Duodenal mucosa (tissue), 2 donors: ENCODE measurements around the gene CBX5.
"Not testable (repeated sequence)": the region's sequence is repeated elsewhere in the genome, so short reads cannot be mapped to it uniquely, and the experiment has no call there.

Experiments
- H3K27ac ChIP-seq: one replicate; pipeline ENCODE4 v1.7.0; 2013; ENCODE audit warnings: low read depth, low read length
- H3K27me3 ChIP-seq, 2 donors: one replicate each; pipeline ENCODE4 v1.7.0; 2013; ENCODE audit warnings: low read length in 2 of 2, control low read depth in 1 of 2; ENCODE audit not compliant: insufficient read depth in 2 of 2, control insufficient read depth in 1 of 2
- H3K36me3 ChIP-seq, 2 donors: one replicate each; pipeline ENCODE4 v1.7.0; 2013; ENCODE audit warnings: low read length in 2 of 2, control low read depth in 1 of 2; ENCODE audit not compliant: insufficient read depth in 2 of 2, control insufficient read depth in 1 of 2
- H3K4me1 ChIP-seq, 2 donors: one replicate each; pipeline ENCODE4 v1.7.0; 2013; ENCODE audit warnings: low read length in 2 of 2, control low read depth in 1 of 2; ENCODE audit not compliant: insufficient read depth in 2 of 2, control insufficient read depth in 1 of 2
- H3K4me3 ChIP-seq, 2 donors: one replicate each; pipeline ENCODE4 v1.7.0; 2013; ENCODE audit warnings: low read length in 2 of 2, low read depth in 1 of 2
- H3K9ac ChIP-seq, 2 donors: one replicate each; pipeline ENCODE4 v1.7.0; 2013; ENCODE audit warnings: low read length in 2 of 2, low read depth in 1 of 2
- H3K9me3 ChIP-seq, 2 donors: one replicate each; pipeline ENCODE4 v1.7.0; 2013; ENCODE audit warnings: low read length in 2 of 2, control low read depth in 1 of 2; ENCODE audit not compliant: control insufficient read depth in 1 of 2

CBX5 gene

DNA sequence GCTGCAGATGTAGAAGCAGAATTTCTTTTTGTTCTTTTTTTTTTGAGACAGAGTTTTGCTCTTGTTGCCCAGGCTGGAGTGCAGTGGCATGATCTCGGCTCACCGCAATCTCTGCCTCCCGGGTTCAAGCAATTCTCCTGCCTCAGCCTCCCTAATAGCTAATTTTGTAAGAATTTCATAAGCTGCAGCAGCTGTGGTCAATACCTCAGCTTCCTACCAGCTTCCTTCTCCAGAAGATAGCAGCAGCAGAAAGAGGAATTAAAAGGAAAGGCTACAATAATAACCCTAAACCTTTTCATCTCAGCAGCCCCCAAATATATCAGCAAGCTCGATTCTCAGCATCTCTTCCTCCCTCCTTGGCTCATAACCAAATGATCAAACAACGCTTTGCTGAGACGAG, 52.0 kb downstream of the CBX5 start:
- H3K4me1 ChIP-seq, H3K27ac ChIP-seq, H3K9me3 ChIP-seq, H3K4me3 ChIP-seq, H3K9ac ChIP-seq, H3K36me3 ChIP-seq, H3K27me3 ChIP-seq: not testable (repeated sequence)

DNA sequence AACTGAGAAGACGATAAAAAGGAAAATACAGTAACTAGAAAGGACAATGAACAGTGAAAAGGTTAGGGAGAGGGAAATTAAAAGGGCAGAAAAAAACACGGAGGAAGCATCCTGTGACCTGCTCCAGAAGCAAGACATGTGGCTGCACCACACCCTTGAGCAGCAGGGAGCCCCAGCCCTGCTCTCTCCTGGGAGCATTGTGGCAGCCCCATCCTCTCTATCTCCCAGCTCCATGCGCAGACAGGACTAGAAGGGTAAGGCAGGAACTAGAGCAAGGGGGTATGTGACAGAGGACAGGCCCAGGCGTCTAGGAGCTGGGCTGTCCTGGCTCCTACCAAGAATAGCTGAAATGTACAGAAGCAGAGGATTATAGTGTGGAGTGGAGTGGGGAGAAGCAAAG, 52.5 kb downstream of the CBX5 start:
- H3K9ac ChIP-seq = no peak overlapping the region
- H3K9me3 ChIP-seq = no peaks in the 10 kb centered on the region
- no peaks in the 10 kb centered on the region for H3K4me1 ChIP-seq
- H3K36me3 ChIP-seq = no peaks in the 10 kb centered on the region
- H3K4me3 ChIP-seq = no peak overlapping the region
- peaks cover 0 to 8% of the 10 kb centered on the region in 2 donors for H3K27me3 ChIP-seq
- H3K27ac ChIP-seq = no peak overlapping the region

DNA sequence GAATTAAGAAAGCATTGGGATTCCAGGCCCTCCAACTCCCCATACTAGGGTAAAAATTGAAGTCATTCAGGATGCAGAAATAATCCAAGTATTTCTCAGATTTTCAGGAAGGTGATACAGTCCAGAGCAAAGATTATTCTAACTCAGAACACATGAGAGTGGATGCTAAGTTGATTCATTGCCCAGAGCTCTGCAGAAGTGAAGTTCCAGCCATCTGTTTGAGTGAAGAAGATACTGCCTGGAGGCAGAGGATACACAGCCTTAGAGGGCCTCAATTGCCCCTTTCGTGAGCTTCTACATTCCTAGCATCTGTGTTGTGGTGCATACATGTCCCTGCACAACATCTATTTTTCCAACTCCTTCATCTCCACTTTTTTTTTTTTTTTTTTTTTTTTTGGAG, 54.3 kb downstream of the CBX5 start:
- H3K36me3 ChIP-seq = no peaks in the 10 kb centered on the region
- no peaks in the 10 kb centered on the region for H3K4me1 ChIP-seq
- no peaks in the 10 kb centered on the region for H3K9me3 ChIP-seq
- H3K27ac ChIP-seq = no peak overlapping the region
- peaks cover 0 to 9% of the 10 kb centered on the region in 2 donors for H3K27me3 ChIP-seq
- no peak overlapping the region for H3K9ac ChIP-seq
- H3K4me3 ChIP-seq = no peak overlapping the region

DNA sequence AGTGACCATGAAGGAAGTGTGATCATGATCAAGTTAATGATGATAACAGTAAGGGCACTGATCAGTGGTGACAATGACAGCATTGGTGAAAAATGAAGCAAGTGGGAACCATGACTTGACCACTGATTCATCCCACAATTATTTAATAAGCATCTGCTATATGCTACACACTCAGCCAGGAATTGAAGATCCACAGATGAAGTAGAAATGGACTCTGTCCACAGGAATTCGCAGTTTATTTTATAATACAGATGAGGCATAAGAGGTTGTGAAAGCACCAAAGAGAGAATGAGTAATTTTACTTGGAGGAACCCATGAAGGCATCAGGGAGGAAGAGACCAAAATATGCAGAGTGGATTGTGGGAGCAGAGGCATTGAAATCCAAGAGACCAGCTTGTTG, 57.3 kb downstream of the CBX5 start:
- Histone ChIP-seq H3K9ac (no peak overlapping the region), H3K4me1 (peaks cover 3 to 5% of the 10 kb centered on the region in 2 donors), H3K27ac (no peak overlapping the region), H3K4me3 (no peak overlapping the region), H3K27me3 (peaks cover 13 to 25% of the 10 kb centered on the region in 2 donors), H3K9me3 (no peaks in the 10 kb centered on the region), H3K36me3 (no peaks in the 10 kb centered on the region)

DNA sequence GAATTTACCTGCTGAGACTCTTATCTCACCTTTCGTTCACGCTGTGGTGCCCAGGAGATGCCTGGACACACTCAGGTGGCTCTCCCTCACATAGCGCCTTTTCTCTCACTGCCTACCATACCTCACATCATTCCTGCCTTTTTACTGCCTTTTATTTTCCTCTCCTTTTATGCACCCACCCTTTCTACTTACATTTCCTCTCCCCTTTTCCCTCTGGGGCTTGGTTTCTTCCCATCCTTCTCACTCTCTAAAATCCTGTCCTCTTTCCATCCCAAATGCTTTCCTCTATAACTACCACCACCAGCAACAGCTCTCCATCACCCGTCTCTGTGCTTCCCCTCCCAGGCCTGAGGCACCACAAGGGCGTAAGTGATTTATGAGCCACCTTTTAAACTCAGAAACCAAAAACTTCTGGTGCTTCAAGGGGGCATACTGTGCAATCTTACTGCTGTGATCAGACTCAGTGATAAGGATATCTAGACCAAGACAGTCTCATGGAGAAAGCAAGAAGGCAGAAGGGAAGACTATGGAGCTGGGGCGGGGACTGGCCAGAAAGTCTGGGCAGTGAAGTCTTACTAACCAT, 58.4 kb downstream of the CBX5 start:
- peaks cover 19 to 33% of the 10 kb centered on the region in 2 donors for H3K27me3 ChIP-seq
- H3K4me3 ChIP-seq = no peak overlapping the region
- no peak overlapping the region for H3K27ac ChIP-seq
- no peaks in the 10 kb centered on the region for H3K9me3 ChIP-seq
- peaks cover 14 to 16% of the 10 kb centered on the region in 2 donors for H3K4me1 ChIP-seq
- H3K36me3 ChIP-seq = no peaks in the 10 kb centered on the region
- H3K9ac ChIP-seq = no peak overlapping the region

DNA sequence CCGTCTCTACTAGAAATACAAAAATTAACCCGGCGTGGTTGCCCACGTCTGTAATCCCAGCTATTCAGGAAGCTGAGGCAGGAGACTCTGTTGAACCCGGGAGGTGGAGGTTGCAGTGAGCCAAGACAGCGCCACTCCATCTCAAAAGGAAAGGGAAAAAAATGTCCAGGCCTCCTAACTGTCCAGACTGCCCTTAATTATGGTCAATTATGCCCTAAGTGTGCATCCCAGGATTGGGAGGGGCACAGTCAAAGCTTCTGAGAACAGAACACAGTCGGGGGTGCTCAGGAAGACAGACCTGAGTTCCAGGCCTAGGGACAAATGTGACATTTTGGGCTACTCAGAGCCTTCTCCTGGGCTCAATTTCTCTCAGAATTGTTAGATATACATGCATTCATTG, 59.4 kb downstream of the CBX5 start:
- Histone ChIP-seq H3K4me1 (peaks cover 20 to 22% of the 10 kb centered on the region in 2 donors), H3K4me3 (no peak overlapping the region), H3K9ac (no peak overlapping the region), H3K27me3 (peaks cover 28 to 42% of the 10 kb centered on the region in 2 donors), H3K27ac (no peak overlapping the region), H3K36me3 (no peaks in the 10 kb centered on the region), H3K9me3 (no peaks in the 10 kb centered on the region)

DNA sequence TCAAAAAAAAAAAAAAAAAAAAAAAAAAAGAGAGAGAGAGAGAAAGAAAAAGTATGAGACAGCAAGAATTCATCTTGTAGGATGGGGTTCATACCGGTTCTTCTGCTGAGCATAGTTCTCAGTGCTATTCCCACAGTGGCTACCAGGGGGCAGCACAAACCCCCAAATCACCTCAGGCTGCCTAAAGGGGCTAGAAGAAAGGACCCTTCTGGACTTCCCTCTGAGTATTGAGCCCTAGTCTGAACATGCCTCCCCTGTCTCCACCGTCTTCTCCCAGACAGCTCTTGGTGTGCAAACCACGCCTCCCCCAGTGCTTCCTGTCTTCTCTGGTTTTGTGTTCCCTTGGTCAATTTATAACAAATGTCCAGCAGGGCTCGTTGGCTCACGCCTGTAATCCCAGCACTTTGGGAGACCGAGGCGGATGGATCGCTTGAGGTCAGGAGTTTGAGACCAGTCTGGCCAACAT, 59.8 kb downstream of the CBX5 start:
- H3K9ac ChIP-seq = no peak overlapping the region
- no peaks in the 10 kb centered on the region for H3K36me3 ChIP-seq
- peaks cover 29 to 39% of the 10 kb centered on the region in 2 donors for H3K27me3 ChIP-seq
- no peaks in the 10 kb centered on the region for H3K9me3 ChIP-seq
- H3K4me3 ChIP-seq = no peak overlapping the region
- H3K27ac ChIP-seq = no peak overlapping the region
- peaks cover 21 to 22% of the 10 kb centered on the region in 2 donors for H3K4me1 ChIP-seq

DNA sequence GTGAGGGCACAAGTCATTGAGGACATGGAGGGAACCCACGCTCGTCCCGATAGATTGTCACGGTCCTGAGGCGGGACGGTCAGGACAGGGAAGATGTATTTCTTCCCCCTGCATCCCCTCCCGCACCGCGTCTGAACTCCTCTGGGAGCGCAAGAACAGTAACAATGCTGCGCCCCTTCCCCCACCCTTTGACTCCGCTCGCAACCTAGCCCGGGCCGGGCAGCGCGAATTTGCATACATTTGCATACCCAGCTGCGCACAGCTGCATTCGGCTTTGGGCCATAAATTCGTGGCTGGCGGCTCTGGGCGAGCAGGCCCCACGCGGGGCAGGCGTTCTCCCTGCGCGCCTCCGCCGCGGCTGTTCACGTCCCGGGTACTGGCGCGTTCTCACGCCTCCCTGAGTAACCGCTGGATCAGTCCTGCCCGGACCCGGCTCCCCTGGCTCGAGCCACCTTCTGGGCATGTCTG, 62.1 kb downstream of the CBX5 start:
- Histone ChIP-seq H3K36me3 (no peaks in the 10 kb centered on the region), H3K4me3 (peak overlapping the region; percentile 54 to 58), H3K9me3 (no peaks in the 10 kb centered on the region), H3K9ac (no peak overlapping the region), H3K27me3 (peaks cover 36 to 45% of the 10 kb centered on the region in 2 donors), H3K27ac (no peak overlapping the region), H3K4me1 (peaks cover 22 to 28% of the 10 kb centered on the region in 2 donors)

DNA sequence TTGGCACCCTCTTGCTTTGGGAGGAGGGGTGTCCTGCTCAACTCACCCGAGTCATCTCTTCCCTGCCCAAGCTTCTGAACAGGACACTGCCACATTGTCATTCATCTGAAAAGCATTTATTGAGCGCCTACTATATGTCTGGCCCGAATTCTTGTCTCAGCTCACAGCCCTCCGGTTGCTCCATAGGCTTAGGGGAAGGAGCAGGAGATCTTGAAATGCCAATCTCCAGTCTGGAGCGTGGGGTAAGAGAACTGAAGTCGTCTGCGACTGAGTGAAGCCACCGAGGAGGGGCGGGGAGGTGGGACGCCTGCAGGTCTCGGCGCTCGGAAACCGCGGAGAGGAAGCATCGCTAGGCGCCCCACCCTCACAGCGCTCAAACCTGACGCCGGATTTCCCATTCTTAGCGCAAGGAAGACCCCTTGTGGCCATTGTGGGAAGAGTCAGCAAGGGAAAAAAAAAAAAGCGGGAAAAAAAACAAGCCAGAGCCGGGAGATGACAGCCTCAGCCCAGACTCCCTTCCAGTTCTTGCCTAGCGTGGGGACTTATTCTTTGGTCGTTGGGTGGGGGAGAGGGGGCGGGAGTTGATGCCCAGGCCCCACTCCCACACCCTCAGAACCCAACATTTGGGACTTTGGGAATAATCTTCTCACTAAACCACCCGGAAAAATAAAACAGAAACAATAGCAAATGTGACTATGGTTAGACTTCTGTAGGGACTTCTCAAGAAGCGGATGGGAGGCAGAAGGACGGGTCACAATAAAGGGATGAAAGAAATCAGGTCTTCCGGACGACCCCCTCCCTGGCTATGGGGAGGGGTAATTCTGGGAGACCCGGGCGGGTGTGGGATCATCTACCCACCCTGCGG, 62.9 kb downstream of the CBX5 start:
- peak overlapping the region; percentile 54 to 58 for H3K4me3 ChIP-seq
- H3K9ac ChIP-seq = peak overlapping the region in 1 of 2 donors; percentile 38
- no peaks in the 10 kb centered on the region for H3K36me3 ChIP-seq
- peaks cover 22 to 28% of the 10 kb centered on the region in 2 donors for H3K4me1 ChIP-seq
- no peaks in the 10 kb centered on the region for H3K9me3 ChIP-seq
- H3K27ac ChIP-seq = no peak overlapping the region
- peaks cover 38 to 49% of the 10 kb centered on the region in 2 donors for H3K27me3 ChIP-seq
